Endothelial cell of umbilical vein (primary cell): Measurements from ENCODE around the gene LYRM9.

Experiments used
- FOS ChIP-seq: IDR thresholded peaks from 2 replicates; pipeline ENCODE4 v1.6.1; 2011; ENCODE audit warnings: mild to moderate bottlenecking, low read length, moderate library complexity, borderline replicate concordance; ENCODE audit not compliant: insufficient read depth
- GATA2 ChIP-seq: IDR thresholded peaks from 2 replicates; pipeline ENCODE4 v1.7.0; 2011; ENCODE audit warnings: low read depth, mild to moderate bottlenecking, moderate library complexity, mixed read lengths, low read length; ENCODE audit not compliant: insufficient read length, insufficient read depth
- JUN ChIP-seq: IDR thresholded peaks from 2 replicates; pipeline ENCODE4 v1.6.1; 2011; ENCODE audit warnings: borderline replicate concordance, low read depth; ENCODE audit not compliant: insufficient read length, insufficient read depth
- MYC ChIP-seq: IDR thresholded peaks from one replicate; pipeline ENCODE4 v1.6.1; 2011; ENCODE audit warnings: mild to moderate bottlenecking, low read depth, low read length
- POLR2A ChIP-seq: IDR thresholded peaks from 2 replicates; pipeline ENCODE4 v1.6.1; 2012; ENCODE audit warnings: low read depth, mild to moderate bottlenecking, control low read depth, low read length
- POLR2AphosphoS5 ChIP-seq: IDR thresholded peaks from 2 replicates; pipeline ENCODE4 v1.6.1; 2012; ENCODE audit warnings: low read depth, mild to moderate bottlenecking, control low read depth, low read length, moderate library complexity; ENCODE audit not compliant: insufficient read depth
- TF ChIP-seq, protein P1 (sequence below), 2 donors: IDR thresholded peaks; 1 replicate in 1 of 2; 2 replicates in 1 of 2; pipeline ENCODE4 v1.5.1; 2011; ENCODE audit warnings: low read length in 2 of 2, mild to moderate bottlenecking in 2 of 2, moderate library complexity in 2 of 2, control low read depth in 1 of 2, inconsistent platforms in 1 of 2, low read depth in 1 of 2; ENCODE audit not compliant: insufficient read depth in 1 of 2; ENCODE audit errors: extremely low read depth in 1 of 2

DNA sequence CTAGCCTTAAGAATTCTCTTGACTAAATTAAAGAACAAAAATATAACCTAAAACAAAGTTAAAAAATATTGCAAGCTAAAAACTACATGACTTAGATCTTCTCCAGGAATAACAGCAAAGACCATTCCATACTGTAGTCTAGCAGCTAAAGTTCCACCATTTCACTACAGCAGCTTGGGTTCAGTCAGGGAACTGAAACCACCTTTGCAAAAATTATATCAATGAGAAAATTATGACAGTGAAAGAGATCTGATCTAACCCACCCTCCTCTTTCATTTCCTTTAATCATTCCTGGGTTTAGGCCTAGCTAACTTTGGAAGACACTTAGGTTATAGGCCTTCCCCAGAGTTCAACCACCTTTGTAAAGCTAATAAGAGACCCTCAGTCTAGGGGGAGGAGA is 56.5 kb downstream of the LYRM9 start:
- TF ChIP-seq, protein P1, sequence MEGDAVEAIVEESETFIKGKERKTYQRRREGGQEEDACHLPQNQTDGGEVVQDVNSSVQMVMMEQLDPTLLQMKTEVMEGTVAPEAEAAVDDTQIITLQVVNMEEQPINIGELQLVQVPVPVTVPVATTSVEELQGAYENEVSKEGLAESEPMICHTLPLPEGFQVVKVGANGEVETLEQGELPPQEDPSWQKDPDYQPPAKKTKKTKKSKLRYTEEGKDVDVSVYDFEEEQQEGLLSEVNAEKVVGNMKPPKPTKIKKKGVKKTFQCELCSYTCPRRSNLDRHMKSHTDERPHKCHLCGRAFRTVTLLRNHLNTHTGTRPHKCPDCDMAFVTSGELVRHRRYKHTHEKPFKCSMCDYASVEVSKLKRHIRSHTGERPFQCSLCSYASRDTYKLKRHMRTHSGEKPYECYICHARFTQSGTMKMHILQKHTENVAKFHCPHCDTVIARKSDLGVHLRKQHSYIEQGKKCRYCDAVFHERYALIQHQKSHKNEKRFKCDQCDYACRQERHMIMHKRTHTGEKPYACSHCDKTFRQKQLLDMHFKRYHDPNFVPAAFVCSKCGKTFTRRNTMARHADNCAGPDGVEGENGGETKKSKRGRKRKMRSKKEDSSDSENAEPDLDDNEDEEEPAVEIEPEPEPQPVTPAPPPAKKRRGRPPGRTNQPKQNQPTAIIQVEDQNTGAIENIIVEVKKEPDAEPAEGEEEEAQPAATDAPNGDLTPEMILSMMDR (IDR thresholded peaks at IDR 0.05; ENCODE audit: extremely low read depth in 1 of 2, insufficient read depth in 1 of 2, low read depth in 1 of 2, low read length in 2 of 2), result no peak
- no peak for TF ChIP-seq POLR2A
- no peak for TF ChIP-seq JUN
- no peak for TF ChIP-seq GATA2
- no peak for TF ChIP-seq MYC
- TF ChIP-seq FOS, result no peak
- no peak for TF ChIP-seq POLR2AphosphoS5
